ENCODE results near the gene TMEM225B. TPM values are rescaled to one million over a fixed set of nuclear protein-coding genes. Genes with fewer than 3 reads are reported as not detected.
"Not testable (repeated sequence)": the region's sequence is repeated elsewhere in the genome, so short reads cannot be mapped to it uniquely, and the experiment has no call there.

Gene TMEM225B
- total RNA-seq, 4 donors from 2014 or later, result 0.23 to 0.57 TPM; not detected in 2

DNA sequence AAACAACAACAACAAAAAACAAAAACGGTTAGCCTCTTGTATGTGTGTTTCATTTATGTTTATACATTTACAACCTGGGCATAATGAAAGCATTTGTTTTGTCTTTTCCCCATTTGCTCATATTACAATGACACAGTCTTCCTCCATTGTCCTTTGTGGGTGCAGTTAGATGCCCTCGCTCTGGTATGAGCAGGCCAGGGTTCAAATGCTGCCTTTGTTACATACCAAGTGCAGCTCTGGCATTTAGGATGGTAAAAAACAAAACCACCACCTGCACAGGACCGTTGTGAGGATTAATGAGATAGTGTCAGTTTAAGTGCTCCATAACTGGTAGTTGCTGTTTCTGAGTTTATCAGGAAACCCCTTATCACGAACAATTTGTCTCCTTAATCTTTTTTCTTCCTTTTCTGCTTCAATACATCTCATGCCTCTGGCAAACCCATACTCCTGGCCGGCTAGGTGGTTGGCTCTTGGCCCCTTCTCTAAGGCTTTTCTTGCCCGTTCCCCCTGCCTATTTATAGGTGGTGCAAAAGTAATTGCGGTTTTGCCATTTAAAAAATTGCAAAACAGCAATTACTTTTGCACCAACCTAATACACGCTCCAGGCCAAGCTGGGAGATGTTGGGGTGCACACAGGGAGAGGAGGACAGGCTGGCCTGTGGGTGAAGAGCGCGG, 18.6 kb upstream of the TMEM225B start:
- Histone ChIP-seq H3K4me3 (peak overlapping the region; percentile 46 to 67 (median 60)), H3K4me1 (peaks cover 0 to 22% (median 7%) of the 10 kb centered on the region in 3 donors), H3K9me3 (no peaks in the 10 kb centered on the region), H3K27me3 (no peaks in the 10 kb centered on the region), H3K36me3 (no peaks in the 10 kb centered on the region), H3K27ac (peak overlapping the region in 2 of 4 donors; percentile 64)
- TF ChIP-seq, protein P1, sequence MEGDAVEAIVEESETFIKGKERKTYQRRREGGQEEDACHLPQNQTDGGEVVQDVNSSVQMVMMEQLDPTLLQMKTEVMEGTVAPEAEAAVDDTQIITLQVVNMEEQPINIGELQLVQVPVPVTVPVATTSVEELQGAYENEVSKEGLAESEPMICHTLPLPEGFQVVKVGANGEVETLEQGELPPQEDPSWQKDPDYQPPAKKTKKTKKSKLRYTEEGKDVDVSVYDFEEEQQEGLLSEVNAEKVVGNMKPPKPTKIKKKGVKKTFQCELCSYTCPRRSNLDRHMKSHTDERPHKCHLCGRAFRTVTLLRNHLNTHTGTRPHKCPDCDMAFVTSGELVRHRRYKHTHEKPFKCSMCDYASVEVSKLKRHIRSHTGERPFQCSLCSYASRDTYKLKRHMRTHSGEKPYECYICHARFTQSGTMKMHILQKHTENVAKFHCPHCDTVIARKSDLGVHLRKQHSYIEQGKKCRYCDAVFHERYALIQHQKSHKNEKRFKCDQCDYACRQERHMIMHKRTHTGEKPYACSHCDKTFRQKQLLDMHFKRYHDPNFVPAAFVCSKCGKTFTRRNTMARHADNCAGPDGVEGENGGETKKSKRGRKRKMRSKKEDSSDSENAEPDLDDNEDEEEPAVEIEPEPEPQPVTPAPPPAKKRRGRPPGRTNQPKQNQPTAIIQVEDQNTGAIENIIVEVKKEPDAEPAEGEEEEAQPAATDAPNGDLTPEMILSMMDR (IDR thresholded peaks at IDR 0.05), result no peak
- TF ChIP-seq POLR2A (IDR thresholded peaks at IDR 0.05), result no peak
- DNase-seq, result no peak
- intact Hi-C loops (cut with DNase I), result no loop called here
- WGBS, 2 donors, result 32 to 46% methylated on average over 9 to 10 of the region's 10 CpGs

DNA sequence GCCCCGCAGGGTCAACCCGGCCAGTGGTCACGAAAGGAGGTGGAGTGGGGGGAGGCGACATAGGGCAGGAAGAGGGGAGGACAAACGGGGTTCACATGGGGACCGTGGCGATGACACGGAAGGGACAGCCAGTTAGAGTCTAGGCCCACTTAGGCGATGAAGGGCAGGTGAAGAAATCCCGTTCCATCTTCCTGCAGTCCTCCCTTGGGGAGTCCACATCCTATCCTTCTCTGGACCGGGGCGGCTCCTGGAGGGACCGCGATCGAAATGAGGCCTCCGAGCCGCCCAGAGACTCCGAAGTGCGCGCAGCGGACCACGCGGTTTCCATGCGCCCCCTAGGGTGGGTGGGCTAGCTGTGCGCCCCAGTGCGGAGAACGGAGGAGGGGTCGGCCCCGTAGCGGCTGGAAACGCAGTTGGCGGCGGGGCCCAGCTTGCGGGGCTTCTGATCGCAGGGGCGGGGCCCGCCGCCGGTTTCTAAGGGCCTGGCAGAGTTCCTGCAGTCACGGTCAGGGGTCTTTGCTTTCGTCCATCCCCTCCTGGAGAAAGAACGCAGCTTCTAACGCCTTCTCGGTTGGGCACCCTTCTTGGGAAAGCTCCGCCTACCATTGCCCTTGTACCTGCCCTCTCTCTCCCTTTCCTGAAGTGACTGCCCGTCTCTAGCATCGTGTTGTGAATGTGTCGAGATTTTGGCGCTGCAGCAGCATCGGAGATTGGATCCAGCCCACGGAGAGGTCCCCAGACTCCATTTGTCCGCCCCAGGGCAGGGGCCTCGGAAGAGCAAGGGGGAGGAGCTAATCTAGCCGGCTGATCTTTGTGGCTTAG, 17.9 kb upstream of the TMEM225B start:
- H3K27ac ChIP-seq, result peak overlapping the region in 3 of 4 donors; percentile 18 to 64 (median 64)
- H3K4me3 ChIP-seq, result peak overlapping the region; percentile 46 to 67 (median 60)
- no peak for DNase-seq
- H3K36me3 ChIP-seq, result no peaks in the 10 kb centered on the region
- no peaks in the 10 kb centered on the region for H3K27me3 ChIP-seq
- intact Hi-C loops (cut with DNase I), result no loop called here
- no peaks in the 10 kb centered on the region for H3K9me3 ChIP-seq
- TF ChIP-seq, protein P1 (IDR thresholded peaks at IDR 0.05), result peak in 3 of 6 experiments; percentile 12 to 29 (median 18)
- no peak for TF ChIP-seq POLR2A (IDR thresholded peaks at IDR 0.05)
- 4 to 7% methylated on average over 15 to 16 of the region's 54 CpGs for WGBS, 2 donors
- H3K4me1 ChIP-seq, result peaks cover 0 to 22% (median 7%) of the 10 kb centered on the region in 3 donors

DNA sequence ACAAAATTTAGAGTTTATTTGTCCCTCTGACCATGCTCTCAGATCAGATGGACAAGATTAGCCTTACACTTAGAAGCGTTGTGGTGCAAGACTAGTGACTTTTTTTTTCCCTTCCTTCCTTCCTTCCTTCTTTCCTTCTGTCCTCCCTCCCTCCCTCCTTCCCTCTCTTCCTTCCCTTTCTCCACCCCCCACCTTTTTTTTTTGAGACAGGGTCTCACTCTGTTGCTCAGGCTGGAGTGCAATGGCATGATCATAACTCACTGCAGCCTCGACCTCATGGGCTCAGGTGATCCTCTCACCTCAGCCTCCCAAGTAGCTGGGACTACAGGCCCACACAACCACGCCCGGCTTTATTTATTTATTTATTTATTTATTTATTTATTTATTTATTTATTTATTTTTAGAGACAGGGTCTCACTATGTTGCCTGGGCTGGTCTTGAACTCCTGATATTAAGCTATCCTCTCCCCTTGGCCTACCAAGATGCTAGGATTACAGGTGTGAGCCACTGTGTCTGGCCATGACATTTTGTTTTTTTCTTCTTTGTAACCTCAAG, 17.2 kb upstream of the TMEM225B start:
- H3K27me3 ChIP-seq; intact Hi-C loops (cut with DNase I); DNase-seq; H3K9me3 ChIP-seq; H3K36me3 ChIP-seq: not testable (repeated sequence)
- 46 to 59% methylated on average over 4 of the region's 4 CpGs for WGBS, 2 donors
- peaks cover 0 to 22% (median 7%) of the 10 kb centered on the region in 3 donors for H3K4me1 ChIP-seq
- peak overlapping the region in 3 of 4 donors; percentile 60 to 67 (median 61) for H3K4me3 ChIP-seq
- H3K27ac ChIP-seq, result peak overlapping the region in 1 of 4 donors; percentile 64

- WGBS, 2 donors, result 76 to 100% methylated on average over 2 to 3 of the region's 3 CpGs
- Histone ChIP-seq H3K27me3 (no peaks in the 10 kb centered on the region), H3K4me1 (no peaks in the 10 kb centered on the region), H3K36me3 (no peaks in the 10 kb centered on the region), H3K9me3 (no peaks in the 10 kb centered on the region), H3K4me3 (no peak overlapping the region), H3K27ac (no peak overlapping the region)
- TF ChIP-seq, protein P1 (IDR thresholded peaks at IDR 0.05), result no peak
- no peak for TF ChIP-seq POLR2A (IDR thresholded peaks at IDR 0.05)
- intact Hi-C loops (cut with DNase I), result no loop called here
- DNase-seq, result no peak
Observed at GRCh38 chr7:99588868-99589267, 9.2 kb upstream of the TMEM225B start.

- H3K36me3 ChIP-seq, result no peaks in the 10 kb centered on the region
- no peaks in the 10 kb centered on the region for H3K27me3 ChIP-seq
- H3K4me1 ChIP-seq, result no peaks in the 10 kb centered on the region
- TF ChIP-seq, protein P1 (IDR thresholded peaks at IDR 0.05), result no peak
- TF ChIP-seq POLR2A (IDR thresholded peaks at IDR 0.05), result no peak
- WGBS, 2 donors, result 77 to 81% methylated on average over 7 of the region's 7 CpGs
- no peak overlapping the region for H3K4me3 ChIP-seq
- no peaks in the 10 kb centered on the region for H3K9me3 ChIP-seq
- no peak for DNase-seq
- intact Hi-C loops (cut with DNase I), result no loop called here
- H3K27ac ChIP-seq, result no peak overlapping the region
Observed at GRCh38 chr7:99594948-99595745, 2.9 kb upstream of the TMEM225B start.
